NCI-H1092 treated with DMSO at 0.1 percent for 48 hours (cell line): ENCODE measurements around the gene RIC8A.
"Not testable (repeated sequence)": the region's sequence is repeated elsewhere in the genome, so short reads cannot be mapped to it uniquely, and the experiment has no call there.

Source experiments
- DNase-seq: peaks from one replicate; lab custom pipeline; 2025; lab: John Stamatoyannopoulos, UW

RIC8A gene

DNA sequence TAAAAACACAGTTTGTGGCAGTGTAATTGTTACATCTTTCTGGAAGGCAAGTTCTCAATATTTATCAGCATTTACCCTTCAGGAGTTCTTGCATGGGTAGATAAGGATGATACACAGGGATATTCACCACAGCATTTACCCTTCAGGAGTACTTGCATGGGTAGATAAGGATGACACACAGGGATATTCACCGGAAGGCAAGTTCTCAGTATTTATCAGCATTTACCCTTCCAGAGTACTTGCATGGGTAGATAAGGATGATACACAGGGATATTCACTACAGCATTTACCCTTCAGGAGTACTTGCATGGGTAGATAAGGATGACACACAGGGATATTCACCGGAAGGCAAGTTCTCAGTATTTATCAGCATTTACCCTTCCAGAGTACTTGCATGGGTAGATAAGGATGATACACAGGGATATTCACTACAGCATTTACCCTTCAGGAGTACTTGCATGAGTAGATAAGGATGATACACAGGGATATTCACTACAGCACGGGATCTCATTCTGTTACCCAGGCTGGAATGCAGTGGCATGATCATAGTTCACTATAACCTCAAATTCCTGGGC, 13.2 kb downstream of the RIC8A start:
- DNase-seq = not testable (repeated sequence)

DNA sequence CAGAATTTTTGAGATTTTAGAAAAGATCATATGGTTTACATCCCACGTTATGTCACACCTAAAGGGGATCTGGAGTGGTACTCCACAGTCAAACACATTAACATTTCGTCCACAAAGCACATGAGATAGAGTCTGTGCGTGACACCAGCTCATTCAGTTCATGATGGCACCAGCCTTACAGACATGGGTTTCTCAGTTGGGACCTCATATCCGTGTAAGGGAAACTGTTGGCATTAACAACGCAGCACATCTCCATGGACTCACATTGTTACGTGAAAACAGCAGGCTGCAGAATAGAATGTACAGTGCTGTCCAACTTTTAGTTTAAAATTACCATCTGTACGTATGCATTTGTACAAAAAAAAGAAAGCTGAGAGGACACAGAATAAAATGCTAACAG, 14.0 kb downstream of the RIC8A start:
- no peak for DNase-seq

DNA sequence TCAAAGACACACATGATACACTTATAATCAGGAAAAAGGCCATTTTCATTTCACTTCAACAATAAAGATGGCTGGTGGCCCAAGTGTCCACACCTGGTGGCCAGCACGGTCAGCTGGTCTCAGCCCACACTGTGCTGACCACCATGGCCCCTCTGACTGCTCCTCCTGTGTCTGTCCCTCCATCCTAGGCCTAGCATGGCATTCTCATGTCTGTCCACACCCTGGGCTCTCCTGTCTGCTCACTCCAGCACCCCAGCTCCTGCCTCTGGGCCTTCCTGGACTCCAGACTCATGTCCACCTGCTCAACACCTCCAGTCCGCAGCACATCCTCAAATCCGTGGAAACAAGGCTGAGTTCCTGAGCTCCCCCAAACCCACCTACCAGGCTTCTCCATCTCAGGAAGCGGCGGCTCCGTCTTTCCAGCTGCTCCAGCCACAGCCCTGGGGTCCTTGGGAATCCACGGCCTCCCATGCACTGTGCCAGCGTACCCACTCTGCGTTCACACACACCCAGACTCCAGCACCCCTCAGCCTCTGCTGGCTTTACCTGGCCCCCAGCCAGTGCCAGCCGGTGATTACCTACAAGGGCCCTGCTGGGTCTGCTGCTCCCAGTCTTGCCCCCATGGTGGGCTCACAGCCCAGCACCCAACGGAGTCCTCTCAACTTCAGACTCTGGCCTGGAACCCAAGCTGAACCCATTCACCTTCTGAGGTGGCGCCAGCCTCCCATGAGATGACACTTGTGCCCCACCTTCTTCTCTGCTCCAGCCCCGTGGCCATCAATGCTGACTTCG, 14.7 kb downstream of the RIC8A start:
- DNase-seq = no peak

DNA sequence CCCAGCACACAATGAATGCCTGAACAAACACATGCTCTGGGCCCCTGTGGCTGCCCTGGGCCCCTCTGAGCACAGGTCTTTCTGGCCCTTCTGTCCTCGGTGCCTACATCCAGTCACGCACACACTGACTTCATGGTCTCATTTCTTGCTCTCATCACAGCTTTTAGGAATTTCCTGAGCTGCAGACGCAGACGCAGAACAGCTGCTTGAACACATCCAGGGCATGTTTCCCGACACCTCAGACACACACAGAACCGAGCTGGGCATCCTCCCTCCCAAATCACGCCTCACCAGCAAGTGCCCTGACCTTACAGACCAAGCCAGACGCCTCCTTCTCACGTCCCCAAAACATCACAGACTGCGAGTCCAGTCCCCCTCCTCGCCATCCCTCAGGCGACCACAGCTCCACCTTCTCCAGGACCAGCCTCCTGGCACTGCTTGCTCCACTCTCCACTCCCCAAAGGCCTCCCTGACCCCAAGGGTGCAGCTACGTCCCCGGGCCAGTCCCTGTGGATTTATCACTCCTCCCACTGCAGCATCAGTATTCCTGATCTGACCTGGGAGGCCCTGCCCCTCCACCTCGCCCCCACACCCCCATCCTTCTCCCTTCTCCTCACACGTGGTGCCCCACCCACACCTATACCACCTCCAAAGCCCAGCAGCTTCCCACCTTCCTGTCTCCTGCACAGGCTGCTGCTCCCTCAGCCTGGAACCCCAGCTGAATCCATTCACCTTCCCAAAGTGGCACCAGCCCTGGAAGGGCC, 15.7 kb downstream of the RIC8A start:
- DNase-seq = no peak

DNA sequence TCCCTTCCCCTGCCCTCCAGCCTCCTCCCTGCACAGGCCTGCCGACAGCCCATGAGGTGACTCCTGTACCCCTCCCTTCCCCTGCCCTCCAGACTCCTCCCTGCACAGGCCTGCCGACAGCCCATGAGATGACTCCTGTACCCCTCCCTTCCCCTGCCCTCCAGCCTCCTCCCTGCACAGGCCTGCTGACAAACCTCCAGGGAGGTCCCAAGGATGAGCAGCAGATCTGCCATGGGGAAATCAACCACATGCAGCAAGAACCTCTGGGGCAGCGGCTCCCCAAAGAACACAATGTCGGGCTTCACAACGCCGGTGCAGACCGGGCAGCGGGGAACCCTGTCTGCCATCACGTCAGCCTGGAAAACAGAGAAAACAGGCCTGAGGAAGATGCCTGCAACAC, 16.4 kb downstream of the RIC8A start:
- DNase-seq = no peak

DNA sequence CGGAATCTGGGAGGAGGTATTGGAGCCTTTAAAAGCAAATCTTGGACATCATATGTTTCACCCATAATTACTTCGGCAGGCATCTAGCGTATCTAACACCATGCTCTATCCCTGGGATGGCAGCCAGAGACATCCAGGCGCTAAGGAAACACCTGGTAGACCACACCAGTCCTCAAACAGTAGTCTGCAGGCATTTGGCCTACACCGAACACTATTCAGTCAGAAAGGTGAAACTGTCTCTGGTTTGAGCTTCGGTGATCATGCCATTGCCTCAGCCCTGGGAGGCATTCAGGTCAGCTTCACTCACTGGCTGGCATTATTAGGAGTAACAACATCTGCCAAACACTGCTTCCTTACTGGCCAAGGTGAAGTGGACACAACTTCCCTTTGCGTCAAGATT, 16.9 kb downstream of the RIC8A start:
- no peak for DNase-seq

DNA sequence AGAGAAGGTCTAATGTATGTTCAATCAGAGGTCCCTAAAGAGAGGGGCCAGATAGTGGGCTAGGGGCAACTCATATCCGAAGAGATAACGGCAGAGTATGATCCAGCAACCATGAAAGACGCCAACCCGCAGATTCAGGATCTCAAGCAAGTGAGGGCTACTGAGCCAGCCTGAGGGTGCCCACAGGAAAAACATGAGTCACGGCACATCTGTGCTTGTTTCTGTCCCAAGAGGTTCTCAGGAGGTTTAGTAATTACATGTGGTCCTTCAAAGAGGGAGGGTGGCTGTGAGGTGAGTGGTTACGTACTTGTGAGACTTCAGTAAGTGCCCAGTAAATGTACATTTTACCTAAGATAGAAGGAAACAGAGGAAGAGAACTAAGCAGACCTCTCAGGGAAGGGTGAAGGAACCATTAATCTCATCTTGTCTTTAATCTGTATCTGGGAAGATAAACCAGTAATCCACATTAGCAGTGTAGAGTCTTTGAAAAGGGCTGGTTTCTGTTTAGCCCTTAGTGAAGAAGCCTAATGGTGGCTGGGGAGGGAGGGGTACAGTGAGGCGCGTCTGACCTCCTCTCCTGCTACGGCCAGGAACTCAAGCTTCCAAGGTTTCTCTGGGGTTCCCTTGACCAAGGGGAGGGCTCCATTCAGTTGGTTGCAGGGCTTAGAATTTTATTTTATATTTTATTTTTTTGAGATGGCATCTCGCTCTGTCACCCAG, 18.4 kb downstream of the RIC8A start:
- no peak for DNase-seq

DNA sequence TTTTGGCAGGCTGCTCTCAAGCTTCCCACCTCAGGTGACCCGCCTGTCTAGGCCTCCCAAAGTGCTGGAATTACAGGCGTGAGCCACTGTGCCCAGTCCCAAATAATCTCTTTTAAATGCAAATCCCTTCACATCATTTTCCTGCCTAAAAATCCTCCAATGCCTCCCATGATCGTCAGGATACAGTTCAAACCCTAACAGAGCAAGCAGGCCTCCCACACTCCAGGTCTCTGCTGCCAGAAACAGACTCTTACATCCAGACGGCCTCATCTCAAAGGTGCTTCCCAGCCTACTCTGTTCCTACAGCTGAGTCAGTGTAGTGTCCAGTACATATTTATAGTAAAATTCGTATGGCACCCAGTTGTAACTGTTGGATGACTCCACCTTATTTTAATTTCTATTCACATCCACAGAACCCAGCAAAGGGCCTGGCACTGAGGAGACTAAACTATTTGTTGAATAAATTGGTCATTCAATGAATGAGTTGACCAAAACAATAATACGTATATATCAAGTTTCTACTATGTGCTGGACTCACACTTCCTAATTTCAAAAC, 20.4 kb downstream of the RIC8A start:
- no peak for DNase-seq

DNA sequence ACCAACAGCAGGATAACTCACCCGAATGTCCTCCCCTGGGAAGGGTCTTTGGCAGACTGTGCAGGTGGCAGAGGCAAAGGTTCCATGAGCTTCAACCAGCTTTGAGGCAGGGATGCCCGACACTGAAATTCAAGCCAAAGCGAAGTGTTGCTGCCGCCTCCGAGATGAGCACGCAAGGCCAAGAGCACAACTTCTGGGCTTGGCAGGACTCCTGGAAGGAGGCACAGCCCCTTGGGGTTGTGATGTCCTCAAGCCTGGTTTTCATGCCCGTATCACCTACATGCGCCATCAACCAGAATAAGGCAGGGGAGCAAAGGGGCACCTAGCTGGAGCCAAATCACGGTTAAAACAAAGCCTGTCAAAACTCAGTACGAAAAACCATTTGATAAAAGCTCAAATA, 22.9 kb downstream of the RIC8A start:
- no peak for DNase-seq

DNA sequence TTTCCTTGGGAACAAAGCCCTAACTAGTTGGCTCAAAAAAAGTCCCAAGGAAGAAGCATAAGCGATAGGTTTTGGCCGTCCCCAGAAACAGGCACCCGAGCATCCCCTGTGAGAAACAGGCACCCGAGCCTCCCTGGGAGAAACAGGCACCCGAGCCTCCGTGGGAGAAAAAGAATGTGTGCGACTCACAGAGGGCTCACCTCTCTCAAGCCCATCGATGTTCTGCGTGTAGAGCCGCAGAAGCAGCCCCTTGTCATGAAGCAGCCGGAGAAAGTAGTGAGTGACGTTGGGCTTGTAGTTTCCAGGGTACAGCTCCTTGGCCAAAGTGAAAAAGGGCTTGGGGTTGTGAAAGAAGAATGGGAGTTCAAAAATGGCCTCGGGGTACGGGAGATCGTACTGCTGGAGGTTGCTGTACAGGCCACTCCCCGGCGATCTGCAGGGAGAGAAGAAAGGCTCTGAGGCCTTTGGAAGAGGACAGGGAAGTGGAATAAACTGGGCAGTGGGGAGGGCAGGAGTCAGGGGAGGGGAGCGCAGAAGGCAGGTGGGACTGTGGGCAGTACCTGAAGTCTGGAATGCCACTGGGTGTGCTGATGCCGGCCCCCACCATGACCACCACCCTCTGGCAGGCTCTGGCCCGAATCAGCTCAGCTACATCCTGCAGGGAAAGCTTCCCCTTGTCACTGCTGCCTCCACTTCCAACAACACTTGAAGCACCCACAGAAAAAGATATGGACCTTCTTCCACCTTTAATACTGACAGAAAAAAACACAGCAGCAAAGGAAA, 25.5 kb downstream of the RIC8A start:
- DNase-seq = no peak

DNA sequence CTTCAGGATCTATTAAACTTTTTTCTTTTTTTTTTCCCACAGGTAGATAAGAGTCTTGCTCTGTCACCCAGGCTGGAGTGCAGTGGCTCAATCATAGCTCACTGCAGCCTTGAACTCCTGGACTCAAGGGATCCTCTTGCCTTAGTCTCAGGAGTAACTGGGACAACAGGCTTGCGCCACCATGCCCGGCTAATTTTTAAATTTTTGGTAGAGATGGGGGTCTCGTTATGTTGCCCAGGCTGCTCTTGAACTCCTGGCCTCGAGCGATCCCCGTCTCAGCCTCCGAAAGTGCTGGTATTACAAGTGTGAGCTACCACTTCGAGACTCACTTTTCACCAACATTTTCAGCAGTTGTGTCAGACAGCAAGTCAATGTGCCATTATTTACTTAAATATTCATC, 27.7 kb downstream of the RIC8A start:
- no peak for DNase-seq

DNA sequence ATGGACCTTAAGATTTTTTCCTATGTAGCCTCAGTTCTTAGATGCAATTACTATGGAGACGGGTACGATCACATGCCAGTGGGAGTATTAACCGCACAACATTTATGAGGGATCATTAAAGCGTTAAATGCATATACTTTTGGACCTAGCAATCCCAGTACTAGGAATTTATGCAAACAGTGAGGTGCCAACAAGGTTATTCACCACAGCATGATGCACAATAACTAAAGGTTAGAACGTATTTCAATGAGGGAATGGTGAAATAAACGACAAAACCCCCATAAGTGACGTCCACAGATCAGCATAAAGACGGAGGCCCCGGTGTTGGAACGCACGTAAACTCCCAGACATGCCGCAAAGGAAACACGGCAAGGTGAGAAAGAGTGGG, 28.1 kb downstream of the RIC8A start:
- DNase-seq = no peak

DNA sequence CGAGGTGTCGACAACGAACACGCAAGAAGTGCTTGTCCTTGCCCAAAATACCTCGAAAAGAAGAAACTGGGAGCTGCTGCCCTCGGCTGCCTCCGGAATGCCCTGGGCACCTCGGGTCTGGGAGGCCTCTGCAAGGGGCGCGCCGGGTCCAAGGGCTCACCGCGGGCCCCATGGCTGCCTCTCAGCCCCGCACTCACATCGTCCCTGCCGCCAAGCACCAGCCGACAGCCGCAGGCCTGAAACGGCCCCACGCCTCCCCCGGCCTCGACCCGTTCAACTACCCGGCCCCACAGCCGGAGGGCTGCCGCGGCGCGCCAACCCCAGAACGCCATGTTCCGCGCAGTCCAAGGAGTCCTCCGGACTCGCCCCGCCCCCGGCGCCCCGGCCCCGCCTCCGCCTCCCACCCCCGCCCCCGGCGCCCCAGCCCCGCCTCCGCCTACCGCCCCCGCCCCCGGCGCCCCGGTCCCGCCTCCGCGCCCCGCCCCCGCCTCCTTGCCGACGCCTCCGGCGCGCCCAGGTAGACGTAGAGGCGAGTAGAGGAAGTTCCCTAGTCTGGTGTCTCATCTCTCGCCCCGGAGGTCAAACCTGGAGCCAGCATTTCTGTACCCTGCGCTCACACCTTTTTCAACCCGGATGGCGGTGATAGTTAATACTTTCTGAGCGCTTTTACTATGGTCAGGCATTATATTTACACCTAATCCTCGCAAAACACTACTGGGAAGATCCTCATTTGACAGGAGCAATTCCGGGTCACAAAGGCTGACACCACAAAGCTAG, 28.7 kb downstream of the RIC8A start, which contains the start of gene SIRT3:
Gene SIRT3, minus strand, starts transcription at position 346 of the 777 bp plus-strand sequence. Its CDS starts 14 bp downstream, at position 332.
- DNase-seq = peak; percentile 85

DNA sequence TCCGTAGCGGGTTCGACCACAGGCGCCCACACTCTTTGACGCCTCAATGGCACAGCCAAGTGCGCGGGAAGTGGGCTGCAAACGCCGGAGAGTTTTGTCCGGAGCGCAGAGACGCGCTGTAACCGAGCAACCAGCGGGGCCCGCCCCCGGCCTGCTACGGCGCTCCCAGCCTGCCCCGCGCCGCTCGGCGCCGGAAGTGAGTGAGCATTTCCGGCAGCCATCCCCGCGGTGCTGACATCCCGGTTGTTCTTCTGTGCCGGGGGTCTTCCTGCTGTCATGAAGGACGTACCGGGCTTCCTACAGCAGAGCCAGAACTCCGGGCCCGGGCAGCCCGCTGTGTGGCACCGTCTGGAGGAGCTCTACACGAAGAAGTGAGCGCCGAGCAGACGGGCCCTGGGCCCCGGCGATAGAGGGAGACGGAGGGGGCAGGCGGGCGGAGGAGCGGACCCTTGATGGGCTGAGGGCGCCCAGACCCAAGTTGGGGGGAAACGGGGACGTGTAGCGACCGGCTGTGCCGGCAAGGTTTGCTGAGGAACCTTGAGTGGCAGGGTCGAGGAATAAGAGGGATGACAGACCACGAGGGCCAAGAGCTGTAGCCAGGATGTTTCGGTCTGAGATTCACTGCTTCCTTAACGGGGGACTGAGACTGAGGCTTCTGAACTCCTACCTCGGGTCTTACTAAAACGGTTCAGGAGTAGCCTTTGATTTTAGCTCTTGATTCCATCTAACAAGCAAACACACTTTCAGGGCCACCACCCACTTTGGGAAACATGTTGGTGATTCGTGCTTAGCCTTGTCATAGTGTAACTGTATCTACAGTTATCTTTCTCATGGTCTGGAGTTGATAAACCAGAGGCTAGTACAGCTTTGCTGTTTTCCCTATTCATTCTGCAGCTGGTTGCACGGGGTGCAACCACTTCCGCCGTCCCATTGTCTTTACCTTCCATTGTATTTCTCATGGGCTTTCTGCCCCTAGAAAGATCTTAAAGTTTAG, 29.6 kb downstream of the RIC8A start, which contains the start of gene PSMD13:
Gene PSMD13, plus strand, starts transcription at position 203 of the 994 bp plus-strand sequence. Its CDS starts 74 bp downstream, at position 277.
- DNase-seq = peak; percentile 82

DNA sequence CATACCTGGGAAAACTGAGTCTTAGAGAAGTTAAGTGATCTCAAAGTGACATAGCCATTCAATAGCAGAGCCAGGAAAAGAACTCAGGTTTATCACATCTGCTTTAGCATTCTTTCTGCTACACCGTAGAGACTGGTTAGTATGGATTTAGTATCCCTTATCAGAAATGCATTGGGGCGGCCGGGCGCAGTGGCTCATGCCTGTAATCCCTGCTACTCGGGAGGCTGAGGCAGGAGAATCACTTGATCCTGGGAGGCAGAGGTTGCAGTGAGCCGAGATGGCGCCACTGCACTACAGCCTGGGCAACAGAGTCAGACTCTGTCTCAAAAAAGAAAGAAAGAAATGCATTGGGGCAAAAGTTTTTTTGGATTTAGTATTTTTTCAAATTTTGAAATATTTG, 30.8 kb downstream of the RIC8A start:
- not testable (repeated sequence) for DNase-seq

DNA sequence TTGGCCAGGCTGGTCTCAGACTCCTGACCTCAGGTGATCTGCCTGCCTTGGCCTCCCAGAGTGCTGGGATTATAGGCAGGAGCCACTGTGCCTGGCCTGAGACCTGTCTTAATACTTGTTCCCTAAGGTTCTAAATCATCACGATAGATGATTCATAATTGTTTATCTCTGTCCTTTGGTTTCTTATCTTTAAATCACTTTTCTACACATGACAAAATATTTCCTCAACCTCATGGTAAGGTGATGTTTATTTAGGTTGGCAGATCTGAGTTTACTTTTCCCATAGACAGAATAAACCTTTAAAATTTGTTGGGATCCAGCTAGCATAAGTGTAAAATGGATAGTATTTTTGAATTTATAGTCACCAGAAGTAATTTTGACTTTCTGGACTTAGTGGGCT, 32.8 kb downstream of the RIC8A start:
- DNase-seq = no peak

DNA sequence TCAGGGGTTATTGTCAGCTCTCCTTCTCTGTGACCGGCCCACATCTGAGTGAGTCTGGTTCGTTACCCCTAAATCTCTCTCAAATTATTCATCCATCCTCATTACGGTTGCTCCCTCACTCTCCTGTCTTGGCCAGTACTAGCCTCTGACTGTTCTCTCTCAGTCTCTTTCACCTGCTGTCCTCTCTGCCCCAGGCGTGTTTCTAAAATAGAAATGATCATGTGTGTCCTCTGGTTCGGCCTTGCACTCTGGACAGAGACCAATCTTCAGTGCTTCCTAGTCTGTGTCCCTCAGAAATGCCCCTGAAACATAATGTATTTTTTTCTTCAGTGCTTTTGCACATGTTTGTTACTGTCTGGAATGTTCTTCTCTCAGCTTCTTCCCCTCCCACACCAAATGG, 34.1 kb downstream of the RIC8A start:
- no peak for DNase-seq

DNA sequence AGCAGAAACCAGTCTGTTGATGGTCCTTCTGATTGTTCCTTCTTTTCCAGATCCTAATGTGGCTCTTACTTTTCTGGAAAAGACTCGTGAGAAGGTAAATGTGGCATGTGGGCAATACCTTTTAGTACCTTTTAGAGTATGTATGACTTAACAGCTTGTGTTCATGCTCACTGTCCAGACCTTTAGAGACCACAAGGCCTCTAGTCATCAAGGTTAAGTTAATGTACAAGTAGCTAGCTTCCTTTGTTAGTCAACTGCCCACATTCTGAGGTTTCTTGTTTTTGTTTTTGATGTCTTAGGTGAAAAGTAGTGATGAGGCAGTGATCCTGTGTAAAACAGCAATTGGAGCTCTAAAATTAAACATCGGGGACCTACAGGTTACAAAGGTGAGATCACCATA, 36.9 kb downstream of the RIC8A start:
- DNase-seq = no peak

DNA sequence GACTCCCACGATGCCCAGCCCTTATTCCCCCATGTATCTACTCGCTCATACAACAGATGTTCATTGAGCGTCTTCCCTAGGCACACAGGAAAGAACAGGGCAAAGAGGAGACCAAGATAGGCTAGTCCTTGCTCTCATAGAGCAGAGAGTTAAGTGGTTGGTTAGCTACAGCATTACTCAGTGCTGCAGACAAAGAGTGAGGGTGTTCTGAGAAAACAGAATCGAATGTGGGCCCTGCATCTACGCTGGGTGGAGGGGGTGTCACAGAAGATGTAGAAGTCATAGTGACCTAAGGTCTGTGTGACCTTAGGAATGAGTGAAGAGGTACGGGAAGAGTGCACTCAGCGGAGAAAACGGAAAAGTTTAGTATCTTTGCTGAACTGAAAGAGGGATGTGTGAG, 41.6 kb downstream of the RIC8A start:
- no peak for DNase-seq
